ENCODE measurements around the gene BMX. TPM values are rescaled to one million over a fixed set of nuclear protein-coding genes. Genes with fewer than 3 reads are reported as not detected.

The BMX gene
- polyA plus RNA-seq, 1 donor from 2014 or later, result not detected

DNA sequence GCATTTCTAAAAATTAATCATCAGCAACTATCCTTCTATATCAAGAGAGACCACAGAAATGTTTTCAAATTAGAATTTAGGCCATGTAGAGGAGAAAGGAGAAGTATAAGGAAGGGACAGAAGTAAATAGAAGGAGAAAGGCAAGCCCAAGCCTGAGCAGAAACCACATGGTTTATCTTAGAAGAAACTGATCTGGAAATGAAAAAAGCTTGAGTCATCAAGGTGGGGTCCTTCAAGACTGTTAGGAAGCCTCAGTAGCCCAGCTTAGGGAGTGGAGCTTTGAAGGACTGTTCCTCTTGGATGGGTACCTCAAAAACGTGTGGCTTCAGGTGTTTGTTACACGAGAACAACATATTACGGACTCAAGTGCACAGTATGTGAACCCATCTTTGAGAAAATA, 4.5 kb downstream of the BMX start:
- Histone ChIP-seq H3K79me2 (replicated peaks; ENCODE audit: insufficient read depth, low read length) (no peaks in the 10 kb centered on the region), H3K4me2 (ENCODE audit: low read length) (no peak overlapping the region), H3K36me3 (ENCODE audit: insufficient read depth, low read length) (no peaks in the 10 kb centered on the region), H2AFZ (ENCODE audit: low read depth, low read length) (no peak overlapping the region), H3K9me3 (ENCODE audit: low read length) (no peaks in the 10 kb centered on the region), H3K4me3 (ENCODE audit: low read length) (no peak overlapping the region), H4K20me1 (ENCODE audit: insufficient read depth) (no peaks in the 10 kb centered on the region), H3K27ac (ENCODE audit: low read length) (no peak overlapping the region), H3K9ac (ENCODE audit: low read length) (no peak overlapping the region), H3K27me3 (ENCODE audit: insufficient read depth, low read depth, low read length) (no peaks in the 10 kb centered on the region), H3K9me2 (ENCODE audit: insufficient read depth, low read length) (no peaks in the 10 kb centered on the region), H3F3A (ENCODE audit: insufficient read depth, low read length, poor library complexity, severe bottlenecking) (no peaks in the 10 kb centered on the region)
- TF ChIP-seq TAF1 (IDR thresholded peaks at IDR 0.05; ENCODE audit: low read depth) (no peak), MXI1 (conservative IDR thresholded peaks at IDR 0.05; ENCODE audit: poor library complexity, severe bottlenecking) (no peak), EZH2 (IDR thresholded peaks at IDR 0.05; ENCODE audit: borderline replicate concordance, insufficient read depth, low read length, poor library complexity, severe bottlenecking) (no peak), EP300 (conservative IDR thresholded peaks at IDR 0.05; ENCODE audit: poor library complexity, severe bottlenecking) (no peak), POLR2AphosphoS5 (IDR thresholded peaks at IDR 0.05) (no peak), RAD21 (conservative IDR thresholded peaks at IDR 0.05) (no peak)
- TF ChIP-seq, protein P1, sequence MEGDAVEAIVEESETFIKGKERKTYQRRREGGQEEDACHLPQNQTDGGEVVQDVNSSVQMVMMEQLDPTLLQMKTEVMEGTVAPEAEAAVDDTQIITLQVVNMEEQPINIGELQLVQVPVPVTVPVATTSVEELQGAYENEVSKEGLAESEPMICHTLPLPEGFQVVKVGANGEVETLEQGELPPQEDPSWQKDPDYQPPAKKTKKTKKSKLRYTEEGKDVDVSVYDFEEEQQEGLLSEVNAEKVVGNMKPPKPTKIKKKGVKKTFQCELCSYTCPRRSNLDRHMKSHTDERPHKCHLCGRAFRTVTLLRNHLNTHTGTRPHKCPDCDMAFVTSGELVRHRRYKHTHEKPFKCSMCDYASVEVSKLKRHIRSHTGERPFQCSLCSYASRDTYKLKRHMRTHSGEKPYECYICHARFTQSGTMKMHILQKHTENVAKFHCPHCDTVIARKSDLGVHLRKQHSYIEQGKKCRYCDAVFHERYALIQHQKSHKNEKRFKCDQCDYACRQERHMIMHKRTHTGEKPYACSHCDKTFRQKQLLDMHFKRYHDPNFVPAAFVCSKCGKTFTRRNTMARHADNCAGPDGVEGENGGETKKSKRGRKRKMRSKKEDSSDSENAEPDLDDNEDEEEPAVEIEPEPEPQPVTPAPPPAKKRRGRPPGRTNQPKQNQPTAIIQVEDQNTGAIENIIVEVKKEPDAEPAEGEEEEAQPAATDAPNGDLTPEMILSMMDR (IDR thresholded peaks at IDR 0.05; ENCODE audit: poor library complexity, severe bottlenecking), result no peak
- TF ChIP-seq, protein P2, sequence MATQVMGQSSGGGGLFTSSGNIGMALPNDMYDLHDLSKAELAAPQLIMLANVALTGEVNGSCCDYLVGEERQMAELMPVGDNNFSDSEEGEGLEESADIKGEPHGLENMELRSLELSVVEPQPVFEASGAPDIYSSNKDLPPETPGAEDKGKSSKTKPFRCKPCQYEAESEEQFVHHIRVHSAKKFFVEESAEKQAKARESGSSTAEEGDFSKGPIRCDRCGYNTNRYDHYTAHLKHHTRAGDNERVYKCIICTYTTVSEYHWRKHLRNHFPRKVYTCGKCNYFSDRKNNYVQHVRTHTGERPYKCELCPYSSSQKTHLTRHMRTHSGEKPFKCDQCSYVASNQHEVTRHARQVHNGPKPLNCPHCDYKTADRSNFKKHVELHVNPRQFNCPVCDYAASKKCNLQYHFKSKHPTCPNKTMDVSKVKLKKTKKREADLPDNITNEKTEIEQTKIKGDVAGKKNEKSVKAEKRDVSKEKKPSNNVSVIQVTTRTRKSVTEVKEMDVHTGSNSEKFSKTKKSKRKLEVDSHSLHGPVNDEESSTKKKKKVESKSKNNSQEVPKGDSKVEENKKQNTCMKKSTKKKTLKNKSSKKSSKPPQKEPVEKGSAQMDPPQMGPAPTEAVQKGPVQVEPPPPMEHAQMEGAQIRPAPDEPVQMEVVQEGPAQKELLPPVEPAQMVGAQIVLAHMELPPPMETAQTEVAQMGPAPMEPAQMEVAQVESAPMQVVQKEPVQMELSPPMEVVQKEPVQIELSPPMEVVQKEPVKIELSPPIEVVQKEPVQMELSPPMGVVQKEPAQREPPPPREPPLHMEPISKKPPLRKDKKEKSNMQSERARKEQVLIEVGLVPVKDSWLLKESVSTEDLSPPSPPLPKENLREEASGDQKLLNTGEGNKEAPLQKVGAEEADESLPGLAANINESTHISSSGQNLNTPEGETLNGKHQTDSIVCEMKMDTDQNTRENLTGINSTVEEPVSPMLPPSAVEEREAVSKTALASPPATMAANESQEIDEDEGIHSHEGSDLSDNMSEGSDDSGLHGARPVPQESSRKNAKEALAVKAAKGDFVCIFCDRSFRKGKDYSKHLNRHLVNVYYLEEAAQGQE (IDR thresholded peaks at IDR 0.05; ENCODE audit: borderline replicate concordance), result no peak

GRCh38 chrX:15507005-15507404, 6.4 kb downstream of the BMX start:
- H3K36me3 ChIP-seq (ENCODE audit: insufficient read depth, low read length), result no peaks in the 10 kb centered on the region
- no peak overlapping the region for H2AFZ ChIP-seq (ENCODE audit: low read depth, low read length)
- H3K79me2 ChIP-seq (replicated peaks; ENCODE audit: insufficient read depth, low read length), result no peaks in the 10 kb centered on the region
- H3K9me2 ChIP-seq (ENCODE audit: insufficient read depth, low read length), result no peaks in the 10 kb centered on the region
- no peaks in the 10 kb centered on the region for H3K9me3 ChIP-seq (ENCODE audit: low read length)
- H3F3A ChIP-seq (ENCODE audit: insufficient read depth, low read length, poor library complexity, severe bottlenecking), result no peaks in the 10 kb centered on the region
- H3K4me2 ChIP-seq (ENCODE audit: low read length), result no peak overlapping the region
- H3K4me3 ChIP-seq (ENCODE audit: low read length), result no peak overlapping the region
- no peaks in the 10 kb centered on the region for H4K20me1 ChIP-seq (ENCODE audit: insufficient read depth)
- H3K27me3 ChIP-seq (ENCODE audit: insufficient read depth, low read depth, low read length), result no peaks in the 10 kb centered on the region
- TF ChIP-seq SMC3 (conservative IDR thresholded peaks at IDR 0.05; ENCODE audit: poor library complexity) (no peak), RAD21 (conservative IDR thresholded peaks at IDR 0.05) (no peak), POLR2AphosphoS5 (IDR thresholded peaks at IDR 0.05) (no peak), MXI1 (conservative IDR thresholded peaks at IDR 0.05; ENCODE audit: poor library complexity, severe bottlenecking) (no peak)
- TF ChIP-seq, protein P1 (IDR thresholded peaks at IDR 0.05; ENCODE audit: poor library complexity, severe bottlenecking), result no peak
- TF ChIP-seq, protein P2 (IDR thresholded peaks at IDR 0.05; ENCODE audit: borderline replicate concordance), result no peak
- no peak overlapping the region for H3K27ac ChIP-seq (ENCODE audit: low read length)
- H3K9ac ChIP-seq (ENCODE audit: low read length), result no peak overlapping the region

Measured in neural cell (in vitro differentiated cells).